NCI-H2081 (cell line): ENCODE results near the gene PIN1.
A peak's percentile ranks its signal among the peaks of the same experiment; 100 is the strongest.

Experiments
- DNase-seq, 2 experiments: peaks; one replicate each; lab custom pipeline; 2025; lab: John Stamatoyannopoulos, UW

PIN1 gene

DNA sequence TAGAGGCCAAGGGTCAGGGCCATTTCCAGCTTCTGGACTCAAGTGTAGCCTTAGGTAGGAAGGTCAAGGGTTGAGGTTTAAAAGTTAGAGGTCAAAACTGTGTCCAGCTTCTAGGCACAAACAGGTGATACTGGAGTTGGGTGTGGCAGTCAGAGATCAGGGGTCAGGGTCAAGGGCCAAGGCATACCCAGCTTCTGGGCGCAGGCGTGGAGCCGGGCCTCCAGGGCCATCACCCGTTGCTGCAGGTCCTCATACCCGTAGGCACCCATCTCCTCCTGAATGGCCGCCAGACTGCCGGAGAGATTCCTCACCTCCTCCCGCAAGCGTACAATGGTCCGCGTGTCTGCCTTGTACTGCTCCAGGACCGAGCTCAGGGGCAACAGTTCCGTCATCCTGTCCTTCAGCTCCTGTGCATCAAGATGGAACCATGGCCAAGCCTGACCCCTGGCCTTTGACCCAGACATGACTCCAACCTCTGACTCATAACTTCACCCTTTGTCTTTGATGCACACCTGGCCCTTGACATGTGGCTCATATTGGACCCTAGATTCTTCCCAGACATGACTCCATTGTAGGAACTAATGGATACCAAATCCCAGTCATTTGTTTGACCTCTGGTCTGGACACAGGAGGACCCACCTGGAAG, 22.1 kb downstream of the PIN1 start:
- no peak for DNase-seq

DNA sequence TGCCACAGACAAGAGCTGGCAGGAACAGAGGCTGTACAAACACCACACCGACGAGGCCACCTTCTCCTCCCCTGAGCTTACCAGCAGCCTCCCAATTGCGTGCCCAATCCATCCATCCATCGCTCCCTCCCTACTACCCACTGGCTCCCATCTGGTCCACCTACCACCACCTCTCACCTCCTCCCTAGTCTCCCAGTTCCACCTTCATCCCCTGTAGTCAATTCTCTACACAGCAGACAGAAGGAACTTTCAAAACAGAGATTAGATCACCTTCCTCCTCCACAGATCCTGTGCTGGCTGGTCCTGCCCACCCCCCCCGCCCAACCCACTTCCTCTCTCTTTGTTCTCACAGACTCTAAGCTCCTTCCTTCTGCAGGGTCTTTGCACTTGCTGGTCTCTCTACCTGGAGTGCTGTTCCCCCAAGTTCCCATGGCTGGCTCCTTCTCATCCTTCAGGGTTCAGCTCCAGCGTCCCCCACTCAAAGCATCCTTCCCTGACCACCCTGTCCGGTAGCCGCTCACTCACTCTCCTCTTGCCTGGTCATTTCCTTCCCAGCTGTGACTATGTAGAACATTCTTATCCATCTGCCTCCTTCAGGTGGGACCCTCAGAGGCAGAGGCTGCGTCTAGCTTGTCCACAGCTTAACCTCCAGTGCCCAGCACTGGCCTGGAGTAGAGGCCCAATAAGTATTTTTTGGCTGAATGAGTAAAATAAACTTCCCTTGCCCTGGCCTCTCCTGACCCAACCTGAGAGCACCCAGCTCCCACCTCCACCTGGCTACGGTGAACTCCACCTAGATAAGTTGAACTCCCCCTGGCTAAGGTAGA, 23.0 kb downstream of the PIN1 start:
- no peak for DNase-seq

DNA sequence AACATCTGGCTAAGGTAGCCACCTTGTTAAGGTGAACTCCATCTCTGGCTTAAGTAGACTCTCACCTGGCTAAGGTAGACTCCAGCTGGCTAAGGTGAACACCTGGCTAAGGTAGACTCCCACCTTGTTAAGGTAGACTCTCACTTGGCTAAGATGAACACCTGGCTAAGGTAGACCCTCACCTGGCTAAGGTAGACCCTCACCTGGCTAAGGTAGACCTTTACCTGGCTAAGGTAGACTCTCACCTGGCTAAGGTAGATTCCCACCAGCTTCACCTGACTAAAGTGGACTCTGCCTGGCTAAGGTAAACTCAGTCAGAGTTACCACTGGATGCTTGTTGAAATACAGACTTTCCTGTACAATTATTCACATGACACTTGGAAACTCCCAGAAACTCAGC, 23.6 kb downstream of the PIN1 start:
- DNase-seq = no peak

DNA sequence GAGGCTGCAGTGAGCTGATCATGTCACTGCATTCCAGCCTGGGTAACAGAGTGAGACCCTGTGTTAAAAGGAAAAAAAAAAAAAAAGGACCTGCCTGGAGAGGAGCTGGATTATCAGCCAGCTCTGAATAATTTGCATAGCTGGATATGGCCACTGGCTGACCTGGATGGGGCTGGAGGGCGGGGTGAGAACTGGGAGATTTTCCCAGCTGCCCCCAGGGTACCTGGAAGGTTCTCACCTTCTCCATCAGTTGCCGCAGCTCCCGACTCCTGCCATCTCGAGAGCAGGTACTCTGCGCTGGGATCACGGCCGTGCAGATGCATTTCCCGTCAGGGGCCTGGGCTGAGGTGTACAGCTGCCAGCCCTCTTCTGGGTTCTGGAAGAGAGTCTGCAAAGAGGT, 25.3 kb downstream of the PIN1 start:
- DNase-seq = no peak

DNA sequence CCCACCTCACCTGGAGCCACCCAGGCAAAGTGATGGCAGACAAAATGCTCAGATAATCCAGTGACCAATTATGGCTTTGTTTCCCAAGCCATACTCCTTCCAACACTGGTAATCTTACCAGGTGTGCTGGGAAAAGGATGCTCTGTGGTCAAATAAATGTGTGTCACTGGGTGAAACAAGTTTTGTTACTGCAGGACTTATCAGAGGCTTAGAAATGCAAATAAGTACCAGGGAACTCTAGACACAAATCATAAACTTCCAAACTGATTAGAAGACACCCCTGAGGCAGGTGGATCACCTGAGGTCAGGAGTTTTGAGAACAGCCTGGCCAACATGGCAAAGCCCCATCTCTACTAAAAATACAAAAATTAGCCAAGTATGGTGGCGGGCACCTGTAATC, 26.4 kb downstream of the PIN1 start:
- DNase-seq = no peak

DNA sequence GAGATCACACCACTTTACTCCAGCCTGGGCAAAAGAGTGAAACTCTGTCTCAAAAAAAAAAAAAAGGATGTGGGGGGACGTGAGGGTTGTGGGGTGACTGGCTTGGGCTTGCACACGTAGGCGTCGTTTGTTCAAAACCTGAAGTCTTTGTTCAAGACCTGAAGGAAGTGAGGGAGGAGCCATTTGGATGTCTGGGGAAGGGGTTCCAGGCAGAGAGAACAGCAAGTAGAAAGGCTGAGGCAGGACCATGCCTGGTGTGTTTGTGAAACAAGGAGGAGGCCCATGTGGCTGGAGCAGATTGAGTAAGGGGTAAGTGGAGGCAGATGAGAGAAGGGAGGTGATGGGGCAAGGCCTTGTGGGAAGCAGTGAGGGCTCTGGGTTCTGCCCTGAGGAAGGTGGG, 27.8 kb downstream of the PIN1 start:
- DNase-seq = no peak

DNA sequence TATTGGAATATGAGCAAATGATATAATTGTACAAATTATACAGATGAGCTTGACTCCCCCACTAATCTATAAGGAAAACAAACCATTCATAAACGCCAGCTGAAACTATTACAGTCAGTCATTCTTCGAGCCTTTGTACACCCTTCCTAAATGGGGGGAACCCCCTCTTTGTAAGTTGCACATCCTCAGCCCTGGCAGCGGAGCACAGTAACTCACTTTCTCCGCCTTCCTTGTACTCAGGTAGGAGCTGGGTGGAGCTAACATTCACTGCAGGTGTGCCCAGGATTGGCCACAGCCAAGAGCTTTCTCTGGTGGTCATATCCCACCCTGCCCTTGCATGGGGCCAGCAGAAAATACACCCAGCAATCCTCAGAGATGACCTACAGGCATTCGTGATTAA, 28.6 kb downstream of the PIN1 start:
- DNase-seq = no peak

DNA sequence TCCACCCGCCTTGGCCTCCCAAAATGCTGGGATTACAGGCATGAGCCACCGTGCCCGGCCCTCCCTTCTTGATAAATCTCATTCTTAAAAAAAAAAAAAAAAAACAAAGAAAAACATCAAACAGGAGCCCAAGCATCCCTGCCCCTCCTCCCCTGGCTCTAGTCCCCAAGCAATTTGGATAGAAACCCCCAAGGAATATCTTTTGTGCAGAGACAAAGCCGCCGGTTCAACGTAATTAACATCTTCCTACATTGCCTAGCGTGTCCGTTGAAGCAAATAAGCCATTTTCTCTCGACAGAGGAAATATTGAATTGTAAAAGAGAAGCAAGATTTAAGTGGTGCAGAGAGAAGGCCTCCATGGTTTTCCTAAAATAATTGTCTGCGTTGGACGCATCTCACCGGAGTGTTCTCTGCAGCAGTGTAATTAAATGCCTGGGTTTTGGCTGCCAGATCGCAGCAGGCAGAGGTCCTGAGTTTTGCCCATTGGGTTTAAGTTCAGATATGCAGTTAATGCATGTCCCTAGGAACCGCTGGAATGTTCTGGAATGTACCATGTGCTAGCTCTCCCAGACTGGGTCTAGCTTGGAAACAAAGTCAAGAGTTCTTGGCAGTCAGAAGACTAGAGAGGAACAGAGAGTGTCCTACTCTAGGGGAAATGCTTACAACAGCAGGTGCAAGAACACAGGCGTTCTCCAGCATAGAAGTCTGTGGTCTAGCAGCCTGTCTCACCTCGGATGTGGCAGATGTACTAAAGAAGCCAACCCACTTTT, 30.8 kb downstream of the PIN1 start:
- no peak for DNase-seq

DNA sequence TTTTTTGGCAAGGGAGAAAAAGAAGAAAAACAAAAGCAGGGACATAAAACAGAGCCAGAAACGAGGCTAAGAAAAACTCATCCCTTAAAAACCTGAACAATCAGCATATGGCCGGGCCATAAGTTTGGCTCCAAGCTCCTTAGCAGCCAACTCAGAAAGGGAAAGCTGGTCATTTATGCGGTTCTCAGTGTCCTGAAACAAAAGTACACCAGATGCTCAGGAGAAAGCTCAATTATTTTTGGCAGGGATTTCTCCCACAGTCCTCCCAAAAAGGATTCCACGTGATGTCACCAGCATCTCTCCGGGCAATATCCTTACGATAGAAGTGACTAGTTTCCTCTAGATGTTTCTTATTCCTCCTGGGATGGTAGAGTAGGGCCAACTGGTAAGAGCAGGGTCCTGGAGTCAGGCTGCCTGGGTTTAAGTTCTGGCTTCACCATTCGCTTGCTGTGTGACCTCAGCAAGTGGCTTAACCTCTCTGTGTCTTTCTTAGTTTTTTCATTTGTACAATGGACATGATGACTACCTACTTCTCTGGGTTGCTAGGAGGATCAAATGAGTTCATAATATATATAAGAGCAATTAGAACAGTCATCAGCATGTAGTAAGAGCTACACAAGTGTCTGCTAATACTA, 34.0 kb downstream of the PIN1 start:
- no peak for DNase-seq

DNA sequence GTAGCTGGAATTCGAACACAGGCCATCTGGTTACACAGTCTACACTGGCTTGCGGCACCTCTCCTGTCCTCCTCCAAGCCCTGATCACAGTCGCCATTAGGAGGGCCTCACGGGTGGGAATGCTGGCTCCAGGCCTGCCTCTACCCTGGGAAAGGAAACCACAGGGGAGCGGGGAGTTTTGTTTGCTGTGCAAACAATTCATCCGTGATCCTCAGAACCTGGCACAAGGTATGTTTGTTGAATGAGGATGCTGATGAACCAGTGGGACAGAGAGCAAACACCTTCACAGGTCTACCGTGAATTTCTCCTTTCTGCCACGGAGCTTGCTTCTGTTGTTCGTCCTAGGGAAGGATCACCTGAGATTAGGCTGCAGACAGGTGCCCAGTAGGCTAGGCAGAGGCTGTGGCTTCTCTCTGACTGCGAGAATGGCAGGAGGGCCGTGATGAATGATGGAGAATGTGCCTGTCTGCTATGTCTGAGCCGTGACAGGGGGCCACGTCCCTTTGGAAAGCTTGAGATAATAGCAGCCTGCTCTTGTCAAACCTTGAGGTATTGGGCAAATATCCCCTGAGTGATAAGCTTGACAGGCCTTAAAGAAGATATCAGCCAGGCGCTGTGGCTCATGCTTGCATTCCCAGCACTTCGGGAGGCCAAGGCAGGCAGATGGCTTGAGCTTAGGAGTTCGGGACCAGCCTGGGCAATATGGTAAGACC, 36.7 kb downstream of the PIN1 start:
- peak; percentile 41 to 54 for DNase-seq

DNA sequence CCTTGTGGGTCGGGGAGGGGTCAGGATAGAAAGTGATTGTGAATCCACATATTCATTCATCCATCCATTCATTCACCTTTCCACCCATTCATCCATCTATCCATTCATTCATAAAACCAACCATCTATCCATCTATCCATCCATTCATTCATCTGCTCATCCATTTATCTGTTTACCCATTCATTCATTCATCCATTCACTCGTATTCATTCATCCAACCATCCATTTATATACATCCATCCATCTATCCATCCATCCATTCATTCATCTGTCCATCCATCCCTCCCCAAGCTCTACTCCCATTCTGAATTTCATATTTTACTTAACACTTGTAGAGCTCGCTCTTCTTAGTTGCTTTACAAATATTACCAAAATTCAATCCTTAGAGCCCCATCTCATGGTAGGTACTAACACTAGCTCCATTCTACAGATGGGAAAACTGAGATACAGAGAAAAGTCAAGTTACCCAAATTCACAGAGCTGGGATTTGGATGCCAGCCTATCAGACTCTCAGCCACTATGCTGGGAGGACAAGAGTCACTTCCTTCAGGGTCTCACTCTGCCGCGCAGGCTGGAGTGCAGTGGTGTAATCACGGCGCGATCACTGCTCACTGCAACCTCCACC, 37.6 kb downstream of the PIN1 start:
- DNase-seq = no peak

DNA sequence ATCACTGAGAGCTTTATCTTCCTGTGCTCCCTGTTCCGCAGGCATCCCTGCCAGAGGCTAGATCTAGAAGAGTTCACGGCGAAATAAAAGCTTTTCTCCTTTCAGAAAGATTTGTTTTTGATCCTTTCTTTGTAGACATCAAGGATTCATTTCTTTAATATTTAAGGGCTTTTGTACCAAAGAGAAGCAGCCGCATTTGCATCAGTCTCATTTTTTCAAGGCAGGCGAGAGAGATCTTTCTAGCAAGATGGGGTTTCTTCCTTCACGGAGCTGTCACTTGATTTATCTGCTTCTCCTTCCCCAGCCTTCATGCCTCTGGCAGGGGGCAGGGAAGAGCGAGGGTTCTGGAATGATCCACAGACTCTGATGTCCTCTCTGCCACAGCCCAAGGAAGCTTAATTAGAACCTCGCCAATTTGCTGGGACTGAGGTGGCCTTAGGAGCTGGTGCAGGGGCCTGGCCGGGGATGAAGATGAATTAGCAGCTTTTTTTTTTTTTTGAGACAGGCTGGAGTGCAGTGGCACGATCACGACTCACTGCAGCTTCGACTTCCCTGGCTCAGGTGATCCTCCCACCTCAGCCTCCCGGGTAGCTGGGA, 40.0 kb downstream of the PIN1 start:
- DNase-seq = no peak

DNA sequence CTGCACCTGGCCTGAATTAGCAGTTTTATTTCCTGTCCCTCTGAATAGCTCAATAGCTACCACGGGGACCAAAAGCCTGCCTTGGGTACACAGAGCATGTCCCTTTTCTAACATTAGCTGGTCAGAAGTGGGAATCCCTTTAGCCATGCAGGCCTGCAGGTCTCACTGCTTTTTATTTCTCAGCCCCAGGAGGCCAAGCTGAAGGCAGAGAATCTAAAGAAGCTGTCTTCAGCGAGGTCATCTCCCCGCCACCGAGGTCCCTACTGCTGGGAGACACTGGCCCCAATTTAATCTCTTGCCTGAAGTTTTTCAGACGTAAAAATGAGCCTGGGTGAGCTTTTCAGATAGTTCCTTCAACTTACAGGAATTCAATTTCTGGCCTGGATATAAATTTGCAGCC, 40.7 kb downstream of the PIN1 start:
- DNase-seq = no peak

DNA sequence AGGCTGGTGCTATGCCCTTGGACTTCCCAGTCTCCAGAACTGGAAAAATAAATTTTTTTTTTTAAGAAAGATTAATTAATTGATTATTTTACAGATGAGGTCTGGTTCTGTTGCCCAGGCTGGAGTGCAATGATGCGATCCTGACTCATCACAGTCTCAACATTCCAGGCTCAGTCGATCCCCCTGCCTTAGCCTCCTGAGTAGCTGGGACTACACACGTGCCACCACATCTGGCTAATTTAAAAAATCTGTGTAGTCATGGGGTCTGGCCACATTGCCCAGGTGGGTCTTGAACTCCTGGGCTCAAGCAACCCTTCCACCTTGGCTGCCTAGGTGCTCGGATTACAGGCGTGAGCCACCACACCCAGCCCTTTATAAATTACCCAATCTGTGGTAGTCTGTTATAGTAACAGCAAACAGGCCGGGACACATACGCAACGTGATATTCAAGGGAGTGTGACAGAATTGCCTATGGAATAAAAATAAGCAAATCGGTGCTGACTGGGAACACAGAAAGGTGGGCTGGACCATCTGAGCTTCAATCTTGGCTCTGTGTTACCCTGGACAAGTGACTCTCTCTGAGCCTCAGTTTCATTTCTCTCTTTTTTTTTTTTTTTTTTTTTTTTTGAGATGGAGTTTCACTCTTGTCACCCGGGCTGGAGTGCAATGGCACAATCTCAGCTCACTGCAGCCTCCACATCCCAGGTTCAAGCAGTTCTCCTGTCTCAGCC, 42.8 kb downstream of the PIN1 start:
- DNase-seq = no peak

DNA sequence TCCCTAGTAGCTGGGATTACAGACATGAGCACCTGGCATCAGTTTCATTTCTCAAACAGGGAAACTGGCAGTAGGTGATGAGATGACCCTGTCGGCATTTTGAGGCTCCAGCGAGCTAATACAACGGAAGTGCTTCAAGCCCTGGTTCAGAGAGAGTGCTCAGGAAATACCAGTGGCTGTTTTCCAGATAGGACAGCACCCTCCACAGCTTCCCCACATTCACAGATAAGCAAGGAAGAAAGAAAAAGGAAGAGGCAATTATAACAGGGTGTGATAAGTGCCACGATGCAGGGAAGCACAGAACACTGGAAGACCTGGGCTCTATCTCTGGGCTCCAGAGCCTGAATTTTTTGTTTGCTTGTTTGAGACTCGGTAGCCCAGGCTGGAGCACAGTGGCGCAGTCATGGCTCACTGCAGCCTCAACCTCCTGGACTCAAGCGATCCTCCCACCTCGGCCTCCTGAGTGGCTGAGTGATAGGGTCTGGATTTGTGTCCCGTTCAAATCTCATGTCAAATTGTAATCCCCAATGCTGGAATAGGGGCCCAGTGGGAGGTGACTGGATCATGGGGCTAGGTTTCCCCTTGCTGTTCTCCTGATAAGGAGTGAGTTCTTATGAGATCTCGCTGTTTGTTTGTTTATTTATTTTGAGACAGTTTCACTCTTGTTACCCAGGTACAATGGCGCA, 43.5 kb downstream of the PIN1 start:
- DNase-seq = no peak

DNA sequence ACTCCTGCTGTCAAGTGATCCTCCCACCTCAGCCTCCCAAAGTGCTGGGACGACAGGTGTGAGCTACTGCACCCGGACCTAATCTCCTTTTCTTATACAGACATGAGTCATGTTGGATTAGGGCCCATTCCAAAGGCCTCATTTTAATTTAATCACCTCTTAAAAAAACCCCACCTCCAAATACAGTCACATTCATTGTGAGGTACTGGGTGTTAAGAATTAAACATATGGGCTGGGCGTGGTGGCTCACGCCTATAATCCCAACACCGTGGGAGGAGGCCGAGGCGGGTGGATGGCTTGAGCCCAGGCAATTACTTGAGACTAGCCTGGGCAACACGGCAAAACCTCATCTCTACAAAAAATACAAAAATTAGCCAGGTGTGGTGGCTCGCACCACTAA, 46.6 kb downstream of the PIN1 start:
- no peak for DNase-seq

DNA sequence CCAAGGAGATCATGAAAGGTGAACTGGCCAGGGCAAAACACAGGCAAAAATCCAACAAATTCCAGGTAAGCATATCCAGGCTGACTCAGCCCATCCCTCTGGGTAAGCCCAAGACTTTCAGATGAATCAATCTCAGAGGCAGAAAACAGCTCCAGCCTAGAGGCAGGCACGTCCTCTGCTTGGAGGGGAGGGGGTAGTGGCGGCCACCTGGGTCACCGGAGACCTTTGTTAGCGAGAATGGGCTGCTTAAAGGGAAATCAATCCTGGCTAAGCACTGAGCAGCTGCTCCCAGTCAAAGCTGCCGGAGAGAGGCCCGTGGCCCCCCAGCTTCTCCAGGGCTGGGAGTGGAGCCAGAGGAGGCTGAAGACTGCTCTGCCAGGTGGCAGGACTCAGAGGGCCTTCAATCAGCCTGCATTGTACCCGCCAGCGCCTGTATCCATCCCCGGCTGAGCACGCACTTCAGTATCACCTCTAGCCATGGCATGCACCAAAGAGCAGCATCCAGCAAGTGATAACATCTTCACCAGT, 48.2 kb downstream of the PIN1 start:
- DNase-seq = peak in 1 of 2 experiments; percentile 10

DNA sequence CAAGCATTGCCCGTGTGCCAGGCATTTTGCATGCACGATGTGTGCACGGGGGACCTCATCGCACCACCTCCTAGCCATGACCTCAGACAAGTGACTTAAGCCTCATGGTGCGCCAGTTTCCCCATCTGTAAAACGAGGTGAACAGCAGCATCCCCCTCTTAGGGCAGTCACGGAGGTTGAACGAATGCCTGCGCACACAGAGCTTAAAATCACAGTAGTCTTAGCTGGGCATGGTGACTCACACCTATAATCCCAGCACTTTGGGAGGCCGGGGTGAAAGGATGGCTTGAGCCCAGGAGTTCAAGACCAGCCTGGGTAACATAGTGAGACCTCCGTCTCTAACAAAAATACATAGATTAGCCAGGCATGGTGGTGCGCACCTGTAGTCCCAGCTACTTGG, 48.6 kb downstream of the PIN1 start:
- no peak for DNase-seq

DNA sequence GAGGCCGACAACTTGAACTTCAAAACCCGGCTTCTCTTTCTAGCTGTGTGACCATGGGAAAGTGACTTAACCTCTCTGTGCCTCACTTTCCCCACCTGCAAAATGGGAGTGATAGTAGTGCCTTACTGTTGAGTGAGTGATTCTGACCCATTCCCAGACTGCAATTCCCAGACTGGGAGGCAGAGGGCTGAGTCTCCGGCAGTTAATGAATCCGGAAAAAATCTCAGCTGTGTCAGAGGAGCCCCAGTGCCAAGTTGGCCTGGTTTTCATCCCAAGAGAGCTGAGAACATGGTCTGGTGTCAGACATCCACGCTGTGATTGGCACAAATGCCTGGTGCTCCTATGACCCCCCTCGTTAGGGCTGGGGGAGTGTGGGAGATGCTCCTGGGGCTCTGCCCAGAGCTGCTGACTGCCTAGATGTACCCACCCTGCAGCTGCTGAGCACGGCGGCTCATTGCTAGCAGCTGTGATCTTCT, 50.0 kb downstream of the PIN1 start:
- DNase-seq = no peak
